RPMI7951 (cell line): Measurements from ENCODE around the gene PTCSC3. TPM values are rescaled to one million over a fixed set of nuclear protein-coding genes. Genes with fewer than 3 reads are reported as not detected.
A peak's percentile ranks its signal among the peaks of the same experiment; 100 is the strongest.

Experiments
- DNase-seq: peaks from one replicate; pipeline ENCODE4 v3.0.0-alpha.2; 2012; ENCODE audit warnings: low read depth
- total RNA-seq: library from RNA; depleted of rRNA; stranded (reverse); fragments of >200 nt; shearing (Covaris generic); gene quantifications from 2 replicates; pipeline ENCODE4 v1.2.3, GENCODE V29; 2014; rRNA removed

The PTCSC3 gene
- not detected in 2 replicates for total RNA-seq

DNA sequence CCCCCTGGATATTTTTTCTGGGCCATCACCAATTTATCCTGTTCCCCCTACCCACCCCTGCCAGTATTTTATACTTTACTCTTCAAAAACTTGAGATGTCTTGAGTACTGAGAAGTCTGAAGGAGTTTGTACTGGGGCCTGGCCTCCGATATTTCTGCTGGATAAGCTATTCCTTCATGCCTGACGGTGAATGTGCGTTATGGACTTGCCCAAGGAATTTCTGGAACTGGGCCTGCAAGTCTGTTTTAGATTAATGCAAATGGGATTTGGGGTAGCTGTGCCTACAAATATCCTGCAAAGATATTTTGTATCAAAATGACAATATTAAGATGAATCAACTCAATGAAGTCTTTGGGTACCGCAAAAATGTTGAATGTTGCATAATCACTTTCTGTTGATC, at the start of gene PTCSC3:
Gene PTCSC3 (minus strand): TSS at position 199 of the 400 bp plus-strand sequence.
- DNase-seq: no peak

DNA sequence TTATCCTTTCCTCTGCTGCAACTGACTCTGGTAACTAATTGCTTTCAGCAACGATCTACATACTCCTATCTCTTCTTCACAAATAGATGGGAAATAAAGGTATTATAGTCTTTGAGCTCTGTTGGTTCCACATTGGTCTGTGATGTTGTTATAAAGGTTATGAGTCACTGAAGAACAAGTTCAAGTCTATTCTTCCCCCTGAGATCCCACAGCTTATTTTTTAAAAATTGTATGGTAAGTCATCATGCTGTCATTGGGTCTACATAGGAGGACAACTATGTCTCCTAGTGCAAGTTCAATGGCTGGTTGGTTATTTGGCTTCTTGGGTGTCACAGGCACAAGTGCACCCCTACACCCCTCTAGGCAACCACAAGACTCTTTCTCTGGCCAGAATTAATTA, 49.6 kb upstream of the PTCSC3 start:
- DNase-seq: no peak

DNA sequence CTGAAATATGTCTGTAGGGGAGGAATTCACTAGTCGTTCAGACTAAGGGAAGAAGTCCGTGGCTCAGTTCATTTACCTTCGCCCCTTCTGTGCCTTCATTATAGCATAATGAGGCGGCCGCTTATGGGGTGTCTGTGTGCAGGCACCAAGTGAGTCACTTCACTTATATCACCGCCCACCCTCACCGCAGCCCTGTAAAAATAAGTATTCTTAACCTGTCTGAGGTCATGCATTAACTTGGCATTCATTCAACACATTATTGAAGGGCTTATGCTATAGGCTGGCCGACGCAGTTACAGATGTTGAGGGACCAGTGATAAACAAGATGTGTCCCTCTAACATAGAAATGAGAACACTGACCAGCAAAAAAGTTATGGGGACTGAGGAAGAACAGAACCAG, 47.7 kb upstream of the PTCSC3 start:
- DNase-seq: no peak

DNA sequence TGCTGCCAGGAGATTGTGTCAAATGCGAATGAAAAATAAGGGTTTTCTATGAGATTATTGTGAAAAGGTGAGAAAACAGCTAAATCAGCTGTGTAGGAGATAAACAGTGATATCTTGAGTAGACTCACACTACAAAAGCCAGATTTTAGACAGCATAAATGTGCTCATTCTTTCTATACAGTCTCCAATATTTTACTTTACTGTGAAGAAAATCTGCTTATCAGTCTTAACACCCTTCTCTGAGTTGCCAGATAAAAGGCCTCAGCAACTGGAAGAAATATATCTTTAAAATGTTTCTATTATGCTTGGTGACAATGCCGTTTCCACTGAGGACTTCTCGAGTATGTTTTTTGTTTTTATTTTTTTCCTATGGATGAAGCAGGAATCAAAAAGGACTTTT, 47.0 kb upstream of the PTCSC3 start:
- no peak for DNase-seq

DNA sequence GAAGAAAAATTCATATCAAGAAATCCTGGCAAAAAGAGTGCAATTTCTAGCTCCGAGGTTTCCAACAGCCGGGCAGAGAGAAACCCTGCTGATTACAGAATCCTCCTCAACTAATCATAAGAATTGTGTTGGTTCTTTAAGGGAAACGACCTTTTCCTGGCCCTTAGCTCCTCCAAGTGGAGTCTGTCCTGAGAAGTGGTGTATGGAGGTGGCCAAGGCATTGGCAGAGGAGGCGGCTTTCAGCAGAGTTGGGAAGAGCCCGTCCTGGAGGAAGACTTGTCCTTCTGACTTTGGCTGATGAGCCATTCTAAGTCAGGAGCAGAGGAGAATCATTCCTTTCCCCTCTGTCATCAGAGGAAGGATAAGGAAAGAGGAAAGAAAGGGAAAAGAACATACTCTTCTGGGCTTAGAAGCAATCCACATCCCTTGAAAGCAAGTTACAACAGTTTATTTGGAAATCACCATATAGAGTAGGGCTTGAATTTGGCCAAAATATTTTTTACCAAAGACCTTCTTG, 46.5 kb upstream of the PTCSC3 start:
- DNase-seq: no peak

DNA sequence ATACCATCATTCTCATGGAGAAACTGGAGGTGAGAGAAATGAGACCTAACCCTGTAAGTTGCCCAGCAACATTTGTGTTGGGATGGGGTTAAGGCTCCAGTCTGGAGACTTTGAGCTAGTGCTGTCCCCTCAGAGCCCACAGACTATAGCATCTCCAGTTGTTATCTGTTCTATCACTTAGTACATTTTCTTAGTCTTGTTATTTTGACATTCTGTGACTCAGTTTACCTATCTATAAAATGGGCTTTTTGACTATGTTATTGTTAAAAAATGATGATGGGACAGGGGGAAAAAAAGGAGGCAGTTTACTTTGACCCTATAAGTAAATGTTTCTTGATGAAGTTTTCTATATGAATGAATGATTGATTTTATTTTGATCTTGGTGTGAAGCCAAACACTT, 45.8 kb upstream of the PTCSC3 start:
- DNase-seq: no peak

DNA sequence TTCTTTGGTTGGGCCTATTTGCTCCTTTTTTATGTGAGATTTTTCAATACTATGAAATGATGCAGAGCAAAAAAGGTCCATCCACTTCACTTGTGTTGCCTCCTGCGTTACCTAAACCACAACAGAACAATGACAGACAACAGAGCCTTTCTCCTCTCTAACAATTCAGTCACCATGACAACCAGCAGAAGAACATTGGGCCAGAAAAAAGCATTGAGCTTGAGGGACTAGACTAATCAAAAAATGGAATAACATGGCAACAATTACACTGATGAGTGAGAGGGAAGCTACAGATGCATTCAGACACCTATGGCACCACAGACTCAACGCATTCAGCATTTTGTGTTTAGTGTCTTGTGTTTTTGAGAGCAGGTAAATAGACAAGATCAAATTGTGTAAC, 44.6 kb upstream of the PTCSC3 start:
- no peak for DNase-seq

DNA sequence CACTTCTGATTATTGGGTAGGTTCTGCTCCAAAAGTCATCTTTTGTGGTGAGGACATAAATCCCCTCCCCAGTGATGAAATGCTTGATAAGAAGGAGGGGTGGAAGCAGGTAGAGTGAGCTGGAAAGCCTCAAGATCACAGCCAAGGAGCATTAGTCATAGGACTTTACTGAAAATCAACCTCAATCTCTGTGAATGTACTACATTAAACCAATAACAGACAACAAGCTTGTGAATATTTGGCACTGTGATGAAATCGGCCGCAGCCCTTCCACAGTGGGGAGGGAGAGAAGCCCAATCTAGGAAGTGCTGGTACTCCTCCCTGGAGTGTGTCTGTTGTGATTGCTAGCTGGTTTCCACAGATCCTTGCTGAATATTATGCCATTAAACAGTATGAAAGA, 41.2 kb upstream of the PTCSC3 start:
- no peak for DNase-seq

DNA sequence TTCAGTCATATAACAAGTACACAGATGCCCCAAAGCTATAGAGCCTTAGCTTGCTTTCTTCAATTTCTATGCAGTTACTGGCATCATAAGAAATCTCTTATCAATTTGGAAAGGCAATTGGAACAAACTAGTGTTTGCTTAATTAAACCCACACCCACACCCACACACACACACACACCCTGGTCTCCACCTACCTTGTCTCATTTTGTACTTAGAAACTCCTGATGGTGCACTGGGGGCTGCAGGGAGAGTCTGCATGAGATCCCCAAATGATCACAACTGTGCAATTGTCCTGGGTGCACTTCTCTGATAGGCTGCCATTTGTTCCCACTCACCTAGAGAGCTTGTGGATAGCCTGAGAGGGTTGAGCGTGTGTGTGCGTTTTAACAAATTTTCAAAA, 40.5 kb upstream of the PTCSC3 start:
- no peak for DNase-seq

DNA sequence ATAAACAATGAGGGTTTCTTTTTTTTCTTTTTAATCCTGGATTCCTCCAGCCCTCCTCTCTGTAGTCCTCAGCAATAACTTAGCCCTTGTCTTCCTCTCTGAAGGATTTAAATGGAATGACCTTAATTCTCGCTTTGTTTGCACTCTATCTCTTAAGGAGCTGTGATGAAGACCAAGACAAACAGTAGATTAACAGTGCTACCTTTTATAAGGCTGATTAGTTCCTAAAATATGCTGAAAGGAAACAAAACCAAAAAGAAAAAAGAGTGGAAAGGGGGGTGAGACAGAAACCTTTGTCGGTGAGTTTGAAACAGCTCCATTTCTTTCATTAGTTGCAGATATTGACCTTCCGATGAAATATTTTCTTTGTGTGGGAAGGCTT, 38.7 kb upstream of the PTCSC3 start:
- DNase-seq: no peak

DNA sequence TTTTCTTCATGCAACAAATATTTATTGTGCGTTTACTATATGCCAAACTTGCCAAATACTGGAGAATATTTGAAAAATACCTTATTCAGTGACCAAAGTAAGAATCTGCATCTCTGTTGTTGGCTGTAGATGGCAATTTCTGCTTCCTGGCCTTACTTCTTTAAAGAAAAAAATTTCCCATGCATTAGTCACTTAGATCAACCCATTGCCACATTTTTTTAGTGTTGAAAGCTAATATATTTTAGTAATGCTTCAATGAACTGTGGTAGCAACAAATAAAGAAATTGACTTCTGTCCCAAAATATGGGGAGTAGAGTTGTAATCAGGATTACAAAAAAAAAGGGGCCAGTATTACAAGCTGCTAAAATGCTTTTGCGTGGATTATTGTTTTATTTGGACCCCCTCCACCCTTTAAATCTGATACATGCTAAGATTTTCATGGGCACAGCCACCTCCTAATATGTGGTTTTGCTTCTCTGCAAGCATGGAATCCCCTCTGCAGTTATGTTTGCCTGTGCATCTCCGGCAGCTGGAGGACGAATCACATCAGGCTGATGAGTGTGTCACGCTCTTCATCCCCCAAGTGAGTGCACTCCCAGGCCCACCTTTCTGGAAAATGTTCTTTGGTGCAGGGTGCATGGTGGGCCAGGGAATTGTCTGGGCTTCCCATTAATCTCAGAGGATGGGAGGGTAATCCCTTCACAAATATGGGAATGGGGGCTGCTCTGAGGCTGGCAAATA, 38.1 kb upstream of the PTCSC3 start:
- no peak for DNase-seq

DNA sequence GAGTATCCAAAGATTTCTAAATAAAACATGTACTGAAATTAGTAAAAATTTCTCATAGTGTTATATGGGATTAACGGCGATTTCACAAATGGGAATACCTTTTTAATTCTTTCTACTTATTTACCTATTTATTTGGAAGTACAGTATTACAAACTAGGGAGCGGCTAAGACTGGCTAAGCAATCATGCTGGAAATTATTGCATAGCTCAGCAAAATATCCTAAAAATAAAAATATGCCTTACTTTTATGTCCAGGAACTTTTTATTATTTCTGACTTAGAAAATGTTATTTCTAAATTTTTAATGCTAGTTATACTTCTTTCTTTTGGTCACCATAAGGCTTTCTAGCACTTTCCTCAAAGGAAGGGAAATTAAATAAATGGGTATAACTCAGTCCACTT, 36.5 kb upstream of the PTCSC3 start:
- no peak for DNase-seq

DNA sequence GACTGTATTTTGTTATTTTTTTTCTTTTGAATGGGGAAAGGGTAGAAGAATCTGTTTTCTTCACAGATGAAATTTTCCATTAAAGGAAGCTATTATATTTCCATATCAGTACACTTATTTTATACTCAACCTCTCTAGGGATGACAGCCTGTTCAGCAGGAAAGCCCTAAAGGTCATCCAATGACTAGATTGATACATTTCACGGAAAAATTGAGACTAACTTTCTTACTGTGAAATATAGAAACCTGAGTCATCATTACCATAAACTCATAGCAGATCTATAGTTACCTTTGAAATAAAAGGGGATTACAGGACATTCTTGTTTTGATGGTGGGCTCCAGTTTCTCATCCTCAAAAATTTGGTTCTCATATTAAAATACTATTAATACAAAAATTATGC, 36.1 kb upstream of the PTCSC3 start:
- no peak for DNase-seq

DNA sequence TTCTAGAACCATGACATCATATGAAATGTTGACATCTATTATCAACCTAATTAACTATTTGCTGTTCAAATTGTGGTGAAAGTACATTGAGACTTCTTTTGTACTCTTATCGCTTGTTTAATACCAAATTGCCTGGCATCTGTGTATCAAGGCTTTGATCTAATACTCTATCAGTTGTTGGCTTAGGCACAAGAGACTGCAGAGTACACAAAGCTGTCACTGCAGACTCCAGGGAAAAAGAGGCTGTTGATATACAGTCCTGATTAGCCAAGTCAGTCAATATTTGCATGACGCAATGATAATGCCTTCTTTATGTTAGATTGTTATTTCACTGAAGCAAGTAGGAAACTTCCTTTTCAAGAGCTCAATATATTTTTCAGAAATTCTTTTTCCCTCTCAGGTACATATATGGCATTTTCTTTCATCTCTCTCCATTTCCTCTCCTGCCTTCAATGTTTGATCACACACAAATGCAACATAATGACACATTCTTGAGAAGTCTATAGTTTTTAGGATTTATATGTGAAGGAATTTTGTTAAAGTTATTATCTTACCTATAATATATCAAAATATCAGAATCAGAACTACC, 32.3 kb upstream of the PTCSC3 start:
- DNase-seq: no peak

DNA sequence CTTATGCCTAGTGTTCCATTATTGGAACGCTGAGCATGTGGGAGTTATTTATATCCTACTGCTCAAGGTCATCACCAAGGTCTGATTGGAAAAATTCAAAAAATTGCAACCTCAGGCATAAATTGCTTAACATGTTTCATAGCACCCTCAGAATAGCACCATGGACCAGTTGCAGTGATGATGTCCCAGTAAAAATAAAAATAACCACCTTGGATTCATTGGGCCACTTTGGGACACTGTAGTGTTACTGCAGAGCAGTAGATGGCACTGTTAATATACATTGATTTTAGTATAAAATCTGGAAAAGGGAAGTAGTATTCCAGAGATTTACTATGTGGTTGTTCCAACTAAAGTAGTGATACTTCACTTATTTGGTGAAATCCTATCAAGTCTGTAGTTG, 31.0 kb upstream of the PTCSC3 start:
- DNase-seq: peak; percentile 11

DNA sequence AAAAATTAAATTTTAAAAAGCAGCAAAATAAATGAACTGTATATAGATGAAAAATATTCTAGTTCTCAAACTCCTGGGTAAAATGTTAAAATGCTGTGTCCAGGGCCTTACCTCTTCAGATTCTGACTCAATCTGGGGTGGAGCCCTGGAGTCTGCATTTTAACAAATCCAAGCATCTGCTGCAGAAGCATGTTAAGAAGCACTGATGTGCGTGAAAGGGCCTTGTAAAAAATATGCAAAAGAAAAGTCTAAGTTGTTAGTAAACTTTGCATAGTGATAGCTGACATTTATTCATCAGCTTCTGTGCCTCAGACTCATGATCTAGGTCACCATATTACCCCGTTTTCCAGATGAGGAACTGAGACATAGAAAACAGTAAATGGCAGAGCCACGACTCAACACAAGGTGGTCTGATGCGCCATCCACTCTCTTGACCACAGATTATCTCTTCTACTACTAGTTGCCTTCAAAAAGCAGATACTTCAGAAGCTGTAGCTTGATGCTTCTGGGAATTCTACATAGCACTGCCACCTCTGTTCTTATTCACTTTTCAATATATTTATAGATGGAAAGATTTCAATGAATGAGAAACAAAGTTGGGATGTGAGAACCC, 28.0 kb upstream of the PTCSC3 start:
- no peak for DNase-seq

DNA sequence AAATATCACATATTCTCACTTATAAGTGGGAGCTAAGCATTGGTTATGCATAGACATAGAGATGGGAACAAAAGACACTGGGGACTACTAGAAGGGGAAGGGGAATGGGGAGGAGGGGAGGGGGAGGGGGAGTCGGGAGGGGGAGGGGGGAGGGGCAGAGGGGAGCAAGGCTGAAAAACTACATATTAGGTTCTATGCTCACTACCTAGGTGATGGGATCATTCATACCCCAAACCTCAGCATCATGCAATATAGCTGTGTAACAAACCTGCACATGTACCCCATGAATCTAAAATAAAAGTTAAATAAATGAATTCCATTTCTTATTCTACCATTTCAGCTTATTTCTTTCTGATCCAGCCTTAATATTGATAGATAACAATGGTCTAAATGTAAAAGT, 21.9 kb upstream of the PTCSC3 start:
- DNase-seq: no peak

DNA sequence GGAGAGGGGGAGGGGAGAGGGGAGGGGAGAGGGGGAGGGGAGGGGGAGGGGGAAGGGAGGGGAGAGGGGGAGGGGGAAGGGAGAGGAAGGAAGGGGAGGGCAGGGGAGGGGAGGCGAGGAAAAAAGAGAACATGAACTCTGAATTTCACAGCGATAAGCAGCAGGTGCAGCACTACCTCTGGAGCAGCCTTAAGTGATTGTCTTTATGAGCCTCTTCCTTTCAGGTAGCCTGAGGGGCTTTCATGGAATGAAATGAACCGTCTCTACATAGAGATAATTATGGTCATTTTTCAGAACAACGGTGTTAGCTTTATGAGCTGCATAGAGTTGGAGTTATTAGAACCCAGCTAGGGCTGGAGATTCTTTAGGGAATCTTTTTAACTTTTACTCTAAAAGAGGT, 18.1 kb upstream of the PTCSC3 start:
- no peak for DNase-seq

DNA sequence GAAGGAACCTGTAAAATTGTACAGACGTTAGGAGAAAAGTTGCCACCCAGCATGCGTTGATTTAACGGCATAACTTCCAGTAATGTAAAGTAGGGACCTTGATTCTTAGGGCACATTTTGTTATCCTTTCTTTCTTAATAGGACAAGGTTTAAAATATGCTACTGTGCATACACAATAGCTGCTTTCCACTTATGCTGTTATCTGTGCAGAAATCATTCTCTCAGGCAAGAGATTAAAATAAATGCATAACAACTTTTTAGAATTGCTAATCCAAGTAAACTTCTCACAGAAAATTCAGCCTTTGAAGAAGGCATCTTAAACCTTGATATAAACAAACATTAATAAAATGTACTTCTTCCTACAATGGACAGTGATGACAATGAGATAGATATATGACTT, 16.0 kb upstream of the PTCSC3 start:
- DNase-seq: no peak

DNA sequence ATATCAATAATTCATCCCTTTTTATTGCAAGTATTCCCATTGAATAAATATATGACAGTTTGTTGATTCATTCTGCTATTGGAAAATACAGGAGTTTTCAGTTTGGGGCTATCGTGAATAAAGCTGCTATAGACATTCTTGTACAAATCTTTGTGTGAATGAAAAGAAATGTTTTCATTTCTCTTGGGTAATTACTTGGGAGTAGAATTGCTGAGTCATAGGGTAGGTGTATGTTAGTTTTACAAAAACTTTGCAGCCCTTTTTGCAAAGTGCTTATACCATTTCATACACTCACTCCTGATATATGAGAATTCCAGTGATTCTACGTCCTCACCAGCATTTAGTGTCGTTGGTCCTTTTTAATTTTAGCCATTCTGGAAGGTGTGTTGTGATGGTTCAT, 6.9 kb upstream of the PTCSC3 start:
- no peak for DNase-seq

DNA sequence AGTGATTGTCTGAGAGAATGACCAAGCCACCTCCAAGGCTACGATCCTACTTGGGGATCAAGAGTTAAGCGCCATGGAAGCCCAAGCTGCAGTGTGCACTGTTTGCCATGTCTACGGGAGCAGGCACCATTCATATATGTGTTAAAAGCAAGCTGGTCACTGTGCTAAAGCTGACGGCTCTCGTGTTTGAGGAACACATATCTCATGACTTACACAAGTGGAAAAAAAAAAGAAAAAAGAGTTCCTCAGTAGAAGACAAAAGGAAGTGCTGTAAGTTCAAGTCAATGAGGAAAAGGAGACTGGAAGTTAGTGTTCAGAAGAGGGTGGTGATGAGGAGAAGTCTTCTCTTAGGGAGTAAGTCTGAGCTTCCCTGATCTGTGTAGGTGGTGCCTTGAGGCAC, 4.9 kb upstream of the PTCSC3 start:
- DNase-seq: no peak

DNA sequence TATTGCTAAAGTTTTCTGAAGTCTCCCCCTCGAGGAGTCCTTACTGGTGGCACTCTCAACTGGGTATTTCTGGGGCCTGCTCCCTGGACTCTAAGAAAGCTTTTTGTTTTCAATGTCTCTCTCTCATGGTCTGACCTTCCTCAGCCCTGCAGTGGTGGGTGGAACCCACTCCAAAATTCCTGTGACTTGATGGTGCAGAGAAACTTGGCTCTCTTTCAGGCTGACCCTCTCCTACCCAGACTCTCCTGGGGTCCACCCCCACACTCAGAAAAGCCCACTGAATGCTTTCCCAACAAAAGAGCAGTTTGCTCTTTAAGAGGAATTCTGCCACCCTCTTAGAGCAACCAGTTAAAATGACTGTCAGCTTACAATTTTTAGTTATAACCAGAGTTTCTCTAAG, 967 bp upstream of the PTCSC3 start:
- DNase-seq: no peak

DNA sequence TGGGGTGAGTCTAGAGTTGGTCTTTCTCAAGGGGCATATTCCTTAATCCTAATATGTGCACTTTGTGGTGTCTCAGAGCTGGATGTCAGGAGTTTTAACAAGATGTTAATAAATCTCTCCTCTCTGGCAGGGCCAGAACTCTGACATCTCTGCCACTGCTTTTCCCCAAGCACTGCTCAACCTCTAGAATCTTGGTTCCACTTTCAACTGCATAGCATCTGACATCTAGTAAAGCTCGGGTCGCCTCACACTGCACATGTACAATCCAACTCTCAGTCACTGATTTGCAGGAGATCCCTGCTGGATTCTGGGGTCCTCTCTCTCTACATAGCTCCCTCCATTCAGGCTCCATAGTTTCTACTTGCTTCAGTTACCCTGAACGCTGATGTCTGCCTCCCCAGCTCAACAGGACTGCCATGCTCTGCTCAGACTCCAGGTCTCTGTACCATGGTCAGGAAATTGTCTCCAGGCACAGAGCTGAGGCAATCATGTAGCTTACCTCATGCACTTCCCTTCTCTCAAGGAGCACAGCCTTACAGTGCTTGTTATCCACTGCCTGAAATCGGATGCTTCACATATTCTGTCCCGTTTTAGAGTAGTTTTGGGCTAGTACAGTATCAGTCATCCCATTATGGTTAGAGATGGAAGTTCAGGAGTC, 1.6 kb downstream of the PTCSC3 start:
- no peak for DNase-seq
